Large intestine (tissue), 3 donors: ENCODE measurements around the gene GSTK1. TPM values are rescaled to one million over a fixed set of nuclear protein-coding genes. Genes with fewer than 3 reads are reported as not detected.

Experiments used
- DNase-seq, 2 donors: peaks; one replicate each; pipeline versions ENCODE4 v3.0.0 to v3.0.0-alpha.2; 2013
- H3K27ac ChIP-seq: one replicate; pipeline ENCODE4 v1.5.1; 2013; ENCODE audit warnings: low read length
- H3K27me3 ChIP-seq: 2 replicates; pipeline ENCODE4 v1.6.1; 2013; ENCODE audit warnings: low read length; ENCODE audit not compliant: control insufficient read depth, insufficient read depth
- H3K36me3 ChIP-seq: 2 replicates; pipeline ENCODE4 v1.6.1; 2013; ENCODE audit warnings: low read length; ENCODE audit not compliant: control insufficient read depth, insufficient read depth
- H3K4me1 ChIP-seq: one replicate; pipeline ENCODE4 v1.6.1; 2013; ENCODE audit warnings: low read length; ENCODE audit not compliant: control insufficient read depth, insufficient read depth
- H3K4me3 ChIP-seq: one replicate; pipeline ENCODE4 v1.5.1; 2013; ENCODE audit warnings: low read length
- H3K9me3 ChIP-seq: one replicate; pipeline ENCODE4 v1.6.1; 2013; ENCODE audit warnings: mild to moderate bottlenecking, low read depth, low read length, moderate library complexity; ENCODE audit not compliant: control insufficient read depth
- WGBS: methylation state at CpG from one replicate; pipeline ENCODE4 v1.1.5; 2013; ENCODE audit warnings: low lambda C conversion rate; ENCODE audit not compliant: insufficient coverage; 5-methylcytosine and 5-hydroxymethylcytosine counted together
- polyA plus RNA-seq: library from polyadenylated mRNA; unstranded; fragments of 120-200 nt; gene quantifications from one replicate; pipeline ENCODE4 v1.2.1, GENCODE V29; 2013

GSTK1 gene
- polyA plus RNA-seq, 1 donor, result 325 TPM

DNA sequence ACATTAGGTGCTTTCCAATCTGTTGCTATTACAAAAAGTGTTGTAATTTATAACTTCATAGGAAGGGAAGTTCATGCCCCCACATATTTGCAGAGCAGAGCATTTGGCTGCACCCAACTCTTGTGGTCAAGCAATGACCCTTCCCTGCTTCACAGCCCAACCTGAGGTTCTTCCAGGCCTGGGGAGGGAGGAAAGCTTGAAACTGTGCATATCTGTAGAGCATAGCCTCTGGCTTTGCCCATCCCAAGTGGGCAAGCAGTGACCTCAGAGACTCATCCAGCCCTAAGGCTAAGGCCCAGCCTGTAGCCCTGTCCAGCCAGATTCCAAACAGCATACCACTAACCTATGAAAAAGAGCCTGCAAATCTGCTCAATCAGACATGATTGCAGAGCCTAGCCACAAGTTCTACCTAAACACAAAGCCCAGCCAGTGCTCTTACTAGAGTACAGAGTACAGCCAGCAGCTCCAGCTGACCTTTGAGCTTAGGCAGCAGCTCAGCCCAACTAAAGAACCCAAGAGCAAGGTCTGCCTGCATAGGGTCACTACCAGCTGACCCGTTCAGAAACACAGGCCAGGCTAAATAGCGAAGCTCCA, 14.4 kb upstream of the GSTK1 start:
- WGBS, result no CpG with 5 or more reads among the region's 2 CpGs
- Histone ChIP-seq H3K27ac (peak overlapping the region; percentile 20), H3K36me3 (no peaks in the 10 kb centered on the region), H3K27me3 (no peaks in the 10 kb centered on the region), H3K9me3 (no peaks in the 10 kb centered on the region), H3K4me3 (no peak overlapping the region), H3K4me1 (peaks cover 10% of the 10 kb centered on the region)
- peak; percentile 44 to 61 for DNase-seq

DNA sequence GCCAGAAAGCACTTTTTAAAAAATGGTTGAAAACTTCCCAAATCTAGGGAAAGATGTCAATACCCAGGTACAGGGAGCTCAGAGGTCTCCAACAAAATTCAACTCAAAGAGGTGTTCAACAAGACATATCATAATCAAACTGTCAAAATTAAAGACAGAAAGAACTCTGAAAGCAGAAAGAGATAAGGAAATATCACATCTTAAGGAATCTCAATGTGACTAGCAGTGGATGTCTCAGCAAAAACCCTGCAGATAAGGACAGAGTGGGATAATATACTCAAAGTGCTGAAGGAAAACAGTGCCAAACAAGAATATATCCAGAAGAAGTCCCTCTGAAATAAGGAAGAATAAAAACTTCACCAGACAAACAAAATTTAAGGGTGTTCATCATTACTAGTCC, 13.0 kb upstream of the GSTK1 start:
- DNase-seq, result no peak
- Histone ChIP-seq H3K9me3 (no peaks in the 10 kb centered on the region), H3K36me3 (no peaks in the 10 kb centered on the region), H3K27ac (no peak overlapping the region), H3K4me1 (peaks cover 6% of the 10 kb centered on the region), H3K27me3 (no peaks in the 10 kb centered on the region), H3K4me3 (no peak overlapping the region)

DNA sequence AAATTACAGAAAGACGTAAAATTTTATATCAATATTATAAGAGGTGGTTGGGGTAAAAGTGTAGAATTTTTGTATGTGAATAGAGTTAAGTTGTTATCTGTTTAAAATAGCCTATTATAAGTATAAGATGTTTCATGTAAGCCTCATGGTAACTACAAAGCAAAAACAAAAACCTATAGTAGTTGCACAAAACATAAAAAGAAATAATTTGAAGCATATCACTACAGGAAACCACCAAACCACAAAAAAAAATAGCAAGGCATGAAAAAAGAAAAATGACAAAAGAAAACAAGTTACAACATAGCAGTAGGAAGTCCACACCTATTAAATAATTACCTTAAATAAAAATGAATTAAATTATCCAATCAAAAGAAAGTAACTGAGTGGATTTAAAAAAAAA, 12.4 kb upstream of the GSTK1 start:
- H3K4me1 ChIP-seq, result peaks cover 2% of the 10 kb centered on the region
- no peaks in the 10 kb centered on the region for H3K36me3 ChIP-seq
- DNase-seq, result no peak
- H3K9me3 ChIP-seq, result no peaks in the 10 kb centered on the region
- H3K27me3 ChIP-seq, result no peaks in the 10 kb centered on the region
- 100% methylated on average over 1 of the region's 1 CpG for WGBS
- no peak overlapping the region for H3K4me3 ChIP-seq
- H3K27ac ChIP-seq, result no peak overlapping the region

- no peak overlapping the region for H3K4me3 ChIP-seq
- H3K4me1 ChIP-seq, result peaks cover 2% of the 10 kb centered on the region
- WGBS, result no CpG with 5 or more reads among the region's 2 CpGs
- no peak for DNase-seq
- no peaks in the 10 kb centered on the region for H3K36me3 ChIP-seq
- no peaks in the 10 kb centered on the region for H3K27me3 ChIP-seq
- no peak overlapping the region for H3K27ac ChIP-seq
- no peaks in the 10 kb centered on the region for H3K9me3 ChIP-seq
Observed at GRCh38 chr7:143252006-143252405, 11.2 kb upstream of the GSTK1 start.

GRCh38 chr7:143255564-143255963, 7.7 kb upstream of the GSTK1 start:
- Histone ChIP-seq H3K36me3 (no peaks in the 10 kb centered on the region), H3K4me3 (no peak overlapping the region)
- WGBS, result no CpG with 5 or more reads among the region's 3 CpGs

GRCh38 chr7:143256325-143256724, 6.9 kb upstream of the GSTK1 start:
- WGBS, result 100% methylated on average over 2 of the region's 3 CpGs
- Histone ChIP-seq H3K9me3 (no peaks in the 10 kb centered on the region), H3K27me3 (no peaks in the 10 kb centered on the region), H3K36me3 (no peaks in the 10 kb centered on the region), H3K4me3 (no peak overlapping the region), H3K27ac (no peak overlapping the region), H3K4me1 (peaks cover 4% of the 10 kb centered on the region)
- no peak for DNase-seq

More at GRCh38 chr7:143255564-143255963, 7.7 kb upstream of the GSTK1 start:
- DNase-seq, result no peak
- Histone ChIP-seq H3K9me3 (no peaks in the 10 kb centered on the region), H3K27ac (no peak overlapping the region), H3K4me1 (peaks cover 4% of the 10 kb centered on the region), H3K27me3 (no peaks in the 10 kb centered on the region)

DNA sequence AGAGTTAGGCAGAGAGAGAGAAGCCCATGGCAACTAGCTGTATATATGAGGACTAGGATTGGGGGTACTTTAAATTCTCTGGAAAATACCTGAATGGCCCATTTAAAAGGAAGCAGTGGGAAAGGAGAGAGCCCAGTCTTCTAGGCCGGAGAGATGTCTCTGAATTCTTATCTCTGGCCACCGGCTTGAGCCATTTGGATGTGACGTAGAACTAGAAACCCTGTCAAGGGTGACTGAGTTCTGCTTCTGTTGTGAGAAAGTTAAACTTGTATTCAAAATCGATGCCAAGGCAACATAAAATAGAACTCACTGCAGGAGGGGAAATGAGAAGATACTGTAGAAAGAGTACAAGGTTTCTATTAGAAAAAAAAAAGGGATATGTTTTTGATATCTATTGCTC, 6.3 kb upstream of the GSTK1 start:
- no peaks in the 10 kb centered on the region for H3K9me3 ChIP-seq
- no peak overlapping the region for H3K4me3 ChIP-seq
- no peak for DNase-seq
- H3K4me1 ChIP-seq, result peaks cover 4% of the 10 kb centered on the region
- 80% methylated on average over 1 of the region's 4 CpGs for WGBS
- no peak overlapping the region for H3K27ac ChIP-seq
- H3K36me3 ChIP-seq, result no peaks in the 10 kb centered on the region
- no peaks in the 10 kb centered on the region for H3K27me3 ChIP-seq

- Histone ChIP-seq H3K4me1 (peaks cover 4% of the 10 kb centered on the region), H3K9me3 (no peaks in the 10 kb centered on the region), H3K27me3 (no peaks in the 10 kb centered on the region), H3K27ac (no peak overlapping the region), H3K36me3 (no peaks in the 10 kb centered on the region), H3K4me3 (no peak overlapping the region)
- WGBS, result 82% methylated on average over 2 of the region's 5 CpGs
- DNase-seq, result no peak
Observed at GRCh38 chr7:143257501-143257900, 5.7 kb upstream of the GSTK1 start.

DNA sequence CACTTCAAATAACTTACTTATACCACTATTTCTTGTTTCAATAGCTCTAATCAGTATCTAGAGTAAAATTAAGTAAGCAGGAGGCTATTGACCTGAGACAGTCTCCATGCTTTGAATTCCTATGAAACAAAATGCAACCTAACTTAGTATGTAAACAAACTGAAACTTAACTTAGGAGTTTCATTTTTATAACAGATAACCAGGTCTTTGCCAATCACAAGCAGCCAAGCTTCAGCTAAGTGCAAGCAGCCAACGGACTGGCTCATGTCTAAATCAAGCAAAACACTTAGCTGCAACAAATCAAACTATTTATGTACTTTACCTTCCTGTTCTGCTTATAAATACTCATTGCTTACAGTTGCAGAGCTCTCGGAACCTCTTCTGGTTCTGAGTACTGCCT, 4.4 kb upstream of the GSTK1 start:
- Histone ChIP-seq H3K36me3 (no peaks in the 10 kb centered on the region), H3K27ac (peak overlapping the region; percentile 47), H3K27me3 (no peaks in the 10 kb centered on the region), H3K4me3 (no peak overlapping the region), H3K4me1 (peaks cover 4% of the 10 kb centered on the region), H3K9me3 (no peaks in the 10 kb centered on the region)
- DNase-seq, result peak in 1 of 2 donors; percentile 34
- WGBS, result no CpG with 5 or more reads among the region's 2 CpGs

DNA sequence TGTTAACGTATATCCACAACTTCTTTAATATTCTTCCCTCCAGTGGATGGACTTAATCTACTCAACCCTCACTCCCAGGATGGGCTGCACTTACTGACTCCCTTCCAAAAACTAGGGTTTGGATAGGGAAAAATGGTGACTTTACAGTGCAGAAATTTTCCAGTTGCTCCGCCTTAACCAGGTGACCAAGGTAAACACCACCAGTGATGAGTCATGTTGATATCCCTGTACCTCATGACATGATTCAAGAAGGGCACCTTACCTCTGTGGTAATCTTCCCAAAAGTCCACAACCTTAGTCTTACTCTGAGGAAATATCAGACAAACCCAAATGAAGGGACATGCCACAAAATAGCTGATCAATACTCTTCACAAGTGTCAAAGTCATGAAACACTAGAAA, 3.5 kb upstream of the GSTK1 start:
- Histone ChIP-seq H3K4me1 (peaks cover 9% of the 10 kb centered on the region), H3K27ac (peak overlapping the region; percentile 52), H3K36me3 (peaks cover 2% of the 10 kb centered on the region), H3K4me3 (no peak overlapping the region), H3K27me3 (no peaks in the 10 kb centered on the region), H3K9me3 (no peaks in the 10 kb centered on the region)
- peak; percentile 60 to 71 for DNase-seq
- WGBS, result no CpG with 5 or more reads among the region's 2 CpGs

DNA sequence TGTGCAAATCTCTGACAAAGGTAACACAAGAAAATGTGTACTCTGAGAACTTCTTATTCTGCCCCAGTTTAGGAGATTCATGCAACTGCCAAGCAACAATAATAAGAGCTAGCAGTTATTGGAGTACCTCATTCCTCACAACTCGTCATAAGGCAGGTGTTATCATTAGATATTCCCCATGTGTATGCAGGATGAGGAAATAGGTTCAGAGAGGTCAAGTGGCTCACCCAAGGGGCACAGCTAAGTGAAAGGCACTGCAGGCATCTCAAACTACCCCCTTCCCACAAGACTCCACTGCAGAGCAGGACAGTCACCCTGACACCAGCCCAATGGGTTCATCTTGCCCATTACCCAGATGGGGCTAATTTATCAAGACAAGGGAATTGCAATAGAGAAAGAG, 1.3 kb upstream of the GSTK1 start:
- H3K9me3 ChIP-seq, result no peaks in the 10 kb centered on the region
- WGBS, result no CpG with 5 or more reads among the region's 1 CpG
- DNase-seq, result no peak
- H3K4me1 ChIP-seq, result peaks cover 13% of the 10 kb centered on the region
- H3K27me3 ChIP-seq, result no peaks in the 10 kb centered on the region
- H3K36me3 ChIP-seq, result peaks cover 10% of the 10 kb centered on the region
- H3K27ac ChIP-seq, result no peak overlapping the region
- H3K4me3 ChIP-seq, result no peak overlapping the region
